ENCODE measurements around the gene ZCWPW1.

GRCh38 chr7:100432621-100433275 is 4.2 kb upstream of the ZCWPW1 start:
- TF ChIP-seq CTCF (IDR thresholded peaks at IDR 0.05), result no peak
- no peak for TF ChIP-seq EP300 (IDR thresholded peaks at IDR 0.05)
